Left renal pelvis (tissue), 4 donors: ENCODE data around the gene SLC22A9. TPM values are rescaled to one million over a fixed set of nuclear protein-coding genes. Genes with fewer than 3 reads are reported as not detected.
"Not testable (repeated sequence)": the region's sequence is repeated elsewhere in the genome, so short reads cannot be mapped to it uniquely, and the experiment has no call there.

ENCODE experiments used
- DNase-seq, 4 donors: peaks; one replicate each; pipeline ENCODE4 v3.0.0-alpha.2; 2013; ENCODE audit warnings: low read depth in 4 of 4, low spot score in 3 of 4
- polyA plus RNA-seq, 4 donors: library from polyadenylated mRNA; unstranded; fragments of 120-200 nt; gene quantifications; one replicate each; pipeline ENCODE4 v1.2.1, GENCODE V29; 2013; ENCODE audit not compliant: insufficient read length in 4 of 4

Gene SLC22A9
- under 1 TPM in 2 of 4 donors, not detected in 2; 0.11 to 0.59 TPM for polyA plus RNA-seq

GRCh38 chr11:63369165-63369970, at the start of gene SLC22A9:
Gene SLC22A9 (plus strand): TSS chr11:63369785. CDS start chr11:63370057, 272 bp downstream.
- no peak for DNase-seq

DNA sequence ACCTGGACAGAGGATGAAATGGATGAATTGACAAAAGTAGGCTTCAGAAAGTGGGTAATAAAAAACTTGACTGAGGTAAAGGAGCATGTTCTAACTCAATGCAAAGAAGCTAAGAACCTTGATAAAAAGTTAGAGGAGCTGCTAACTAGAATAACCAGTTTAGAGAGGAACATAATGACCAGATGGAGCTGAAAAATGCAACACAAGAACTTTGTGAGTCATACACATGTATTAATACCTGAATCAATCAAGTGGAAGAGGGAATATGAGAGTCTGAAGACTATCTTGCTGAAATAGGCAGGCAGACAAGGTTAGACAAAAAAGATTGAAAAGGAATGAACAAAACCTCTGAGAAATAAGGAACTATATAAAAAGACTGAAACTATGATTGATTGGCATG, 47.9 kb upstream of the SLC22A9 start:
- no peak for DNase-seq

- not testable (repeated sequence) for DNase-seq
These were observed 34.5 kb upstream of the SLC22A9 start for GRCh38 chr11:63335089-63335488.

DNA sequence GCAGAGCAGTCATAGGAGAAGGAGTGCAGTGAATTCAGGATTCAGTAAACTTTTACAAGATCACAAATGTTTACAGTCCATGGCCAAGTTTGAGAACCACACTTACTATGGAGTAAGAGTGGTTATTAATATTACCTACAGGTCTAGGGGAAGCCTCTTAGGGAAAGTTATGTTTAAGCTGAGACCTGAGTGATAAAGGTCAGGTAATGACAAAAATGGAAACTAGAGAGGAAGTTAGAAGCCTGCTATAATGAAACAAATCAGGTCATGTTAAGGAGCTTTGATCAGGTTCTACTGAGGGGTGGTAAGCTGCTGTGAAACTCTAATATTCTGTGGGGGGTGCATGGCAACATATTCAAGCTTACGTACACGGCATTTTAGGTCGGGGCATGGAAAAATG, 32.5 kb upstream of the SLC22A9 start:
- no peak for DNase-seq

DNA sequence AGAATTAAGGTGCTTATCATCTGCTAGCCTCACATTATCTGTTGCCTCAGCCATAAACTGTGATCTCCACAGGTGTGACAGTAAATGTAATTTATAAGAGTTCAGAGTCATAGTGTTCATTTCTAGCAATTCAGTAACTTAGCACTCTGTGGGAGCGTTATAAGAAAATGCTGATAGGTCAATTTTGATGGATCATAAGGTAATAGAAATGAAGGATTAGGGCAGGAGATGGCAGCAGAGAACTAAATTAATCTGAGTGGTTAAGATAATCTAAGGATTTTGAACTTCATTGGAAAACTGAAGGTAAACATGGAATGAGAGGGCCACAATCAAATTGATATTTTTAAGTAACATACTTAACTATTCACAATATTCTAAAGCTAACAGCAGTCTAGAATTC, 26.5 kb upstream of the SLC22A9 start:
- no peak for DNase-seq

DNA sequence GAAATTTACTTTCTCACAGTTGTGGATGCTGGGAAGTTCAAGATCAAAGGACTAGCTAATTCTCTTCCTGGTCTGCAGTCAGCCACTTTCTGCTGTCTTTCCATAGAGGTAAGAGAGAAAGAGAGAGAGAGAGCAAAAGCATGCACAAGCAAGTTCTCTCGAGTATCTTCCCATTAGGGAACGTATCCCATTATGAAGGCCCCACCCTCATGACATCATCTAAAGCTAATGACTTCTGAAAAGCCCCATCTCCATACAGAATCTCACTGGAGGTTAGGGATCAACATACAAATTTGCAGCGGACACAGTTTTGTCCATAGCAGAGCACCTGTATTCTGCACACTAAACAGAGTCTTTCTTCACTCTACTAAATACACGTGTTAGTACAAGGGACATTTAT, 17.4 kb upstream of the SLC22A9 start:
- DNase-seq, result no peak

DNA sequence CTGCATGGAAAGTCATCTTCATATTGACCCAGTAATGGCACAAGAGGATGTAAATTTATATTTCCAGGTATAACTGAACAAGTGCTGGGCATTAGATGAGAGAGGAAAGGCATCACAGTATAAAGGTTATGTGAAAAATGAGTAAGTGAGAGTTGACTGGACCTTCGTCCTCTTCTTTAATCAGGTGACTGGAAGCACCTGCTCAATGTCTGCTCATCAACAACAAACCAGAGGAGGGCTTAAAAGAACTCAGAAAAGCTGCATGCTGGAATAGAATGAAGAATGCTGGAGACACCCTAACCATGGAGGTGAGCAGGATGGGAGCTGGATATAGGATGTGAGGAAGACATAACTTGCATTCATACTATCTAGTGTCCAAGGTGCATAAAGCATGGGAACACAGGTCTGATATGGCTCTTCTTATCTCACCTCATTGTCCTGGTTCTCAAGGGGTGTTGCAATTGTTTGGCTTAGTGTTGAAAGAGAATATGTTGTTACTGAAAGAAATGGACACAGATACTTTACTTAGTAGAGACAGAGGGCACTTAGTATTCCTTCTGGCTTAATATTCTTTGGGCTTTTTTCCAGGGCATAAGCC, 7.3 kb upstream of the SLC22A9 start:
- no peak for DNase-seq

GRCh38 chr11:63369971-63370588, 495 bp downstream of the SLC22A9 start:
- DNase-seq, result no peak

GRCh38 chr11:63371396-63371795, 1.8 kb downstream of the SLC22A9 start:
- DNase-seq, result no peak

DNA sequence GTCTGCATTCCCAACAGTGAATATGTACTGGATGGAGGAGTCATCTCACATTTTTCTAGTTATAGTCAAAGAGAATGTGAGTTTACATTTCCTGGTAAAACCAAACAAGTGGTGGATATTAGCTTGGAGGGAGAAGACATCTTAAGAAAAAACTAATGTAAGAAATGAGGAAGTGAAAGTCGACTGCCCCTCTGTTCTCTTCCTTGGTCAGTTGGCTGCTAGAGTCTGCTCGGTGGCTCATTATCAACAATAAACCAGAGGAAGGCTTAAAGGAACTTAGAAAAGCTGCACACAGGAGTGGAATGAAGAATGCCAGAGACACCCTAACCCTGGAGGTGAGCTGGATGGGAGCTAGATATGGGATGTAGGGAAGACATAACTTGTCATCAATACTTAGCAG, 5.8 kb downstream of the SLC22A9 start:
- DNase-seq, result no peak

GRCh38 chr11:63380130-63380529, 10.5 kb downstream of the SLC22A9 start:
- no peak for DNase-seq

GRCh38 chr11:63395697-63396096, 26.1 kb downstream of the SLC22A9 start:
- DNase-seq, result no peak

DNA sequence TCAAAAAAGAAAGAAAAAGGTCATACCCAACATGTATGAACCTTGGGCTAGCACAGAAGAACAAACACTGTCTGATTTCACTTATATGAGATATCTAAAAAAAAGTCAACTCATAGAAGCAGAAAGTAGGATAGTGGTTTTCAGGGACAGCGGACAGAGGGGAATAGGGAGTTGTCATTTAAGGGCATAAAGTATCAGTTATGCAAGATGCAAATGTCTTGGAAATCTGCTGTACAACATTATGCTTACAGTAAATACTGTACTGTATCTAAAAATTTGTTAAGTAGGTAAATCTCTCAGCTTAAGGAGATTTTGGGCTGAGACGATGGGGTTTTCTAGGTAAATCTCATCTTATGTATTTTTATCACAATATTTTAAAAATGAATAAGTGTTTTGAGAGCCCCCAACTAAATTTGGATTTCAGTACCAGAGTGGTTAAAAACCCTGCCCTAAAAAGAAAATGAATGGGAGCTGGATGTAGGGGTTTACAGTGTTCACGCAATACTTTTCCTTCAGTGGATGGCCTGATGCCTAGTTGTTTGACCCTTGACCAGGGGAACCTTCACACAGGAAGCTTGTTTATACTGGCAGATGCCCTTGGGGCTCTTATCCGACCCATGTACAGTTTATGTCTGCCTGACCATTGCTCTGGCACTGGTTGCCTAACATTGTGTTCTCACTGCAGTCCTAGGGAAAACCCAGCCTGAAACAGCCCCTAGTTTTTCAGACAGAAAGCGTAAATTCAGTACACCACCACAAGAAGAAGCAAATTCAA, 34.8 kb downstream of the SLC22A9 start:
- DNase-seq, result no peak

- DNase-seq, result no peak
These were observed 35.5 kb downstream of the SLC22A9 start for GRCh38 chr11:63405114-63405513.

DNA sequence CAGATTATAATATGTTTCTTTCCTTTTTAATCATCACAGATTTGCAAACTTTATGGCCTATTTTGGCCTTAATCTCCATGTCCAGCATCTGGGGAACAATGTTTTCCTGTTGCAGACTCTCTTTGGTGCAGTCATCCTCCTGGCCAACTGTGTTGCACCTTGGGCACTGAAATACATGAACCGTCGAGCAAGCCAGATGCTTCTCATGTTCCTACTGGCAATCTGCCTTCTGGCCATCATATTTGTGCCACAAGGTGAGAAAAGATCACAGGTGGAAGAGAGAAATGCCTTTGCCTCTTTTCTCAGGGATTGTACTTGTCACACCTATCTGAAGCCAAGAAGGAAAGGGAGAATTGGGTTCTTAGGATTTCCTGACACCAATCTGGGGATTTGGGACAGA, 36.9 kb downstream of the SLC22A9 start:
- no peak for DNase-seq

GRCh38 chr11:63417174-63417852, 47.7 kb downstream of the SLC22A9 start:
- no peak for DNase-seq

- no peak for DNase-seq
These were observed 58.5 kb downstream of the SLC22A9 start for GRCh38 chr11:63427971-63428508.

- not testable (repeated sequence) for DNase-seq
These were observed 61.1 kb downstream of the SLC22A9 start for GRCh38 chr11:63430731-63431130.

GRCh38 chr11:63435351-63435750, 65.8 kb downstream of the SLC22A9 start:
- DNase-seq, result not testable (repeated sequence)

GRCh38 chr11:63435831-63436230, 66.2 kb downstream of the SLC22A9 start:
- not testable (repeated sequence) for DNase-seq
